NCI-H128 (cell line): ENCODE results near the gene MTMR10.
A peak's percentile ranks its signal among the peaks of the same experiment; 100 is the strongest.

Source experiments
- DNase-seq: peaks from one replicate; lab custom pipeline; 2025; ENCODE audit not compliant: unreplicated experiment; lab: John Stamatoyannopoulos, UW

MTMR10 gene

DNA sequence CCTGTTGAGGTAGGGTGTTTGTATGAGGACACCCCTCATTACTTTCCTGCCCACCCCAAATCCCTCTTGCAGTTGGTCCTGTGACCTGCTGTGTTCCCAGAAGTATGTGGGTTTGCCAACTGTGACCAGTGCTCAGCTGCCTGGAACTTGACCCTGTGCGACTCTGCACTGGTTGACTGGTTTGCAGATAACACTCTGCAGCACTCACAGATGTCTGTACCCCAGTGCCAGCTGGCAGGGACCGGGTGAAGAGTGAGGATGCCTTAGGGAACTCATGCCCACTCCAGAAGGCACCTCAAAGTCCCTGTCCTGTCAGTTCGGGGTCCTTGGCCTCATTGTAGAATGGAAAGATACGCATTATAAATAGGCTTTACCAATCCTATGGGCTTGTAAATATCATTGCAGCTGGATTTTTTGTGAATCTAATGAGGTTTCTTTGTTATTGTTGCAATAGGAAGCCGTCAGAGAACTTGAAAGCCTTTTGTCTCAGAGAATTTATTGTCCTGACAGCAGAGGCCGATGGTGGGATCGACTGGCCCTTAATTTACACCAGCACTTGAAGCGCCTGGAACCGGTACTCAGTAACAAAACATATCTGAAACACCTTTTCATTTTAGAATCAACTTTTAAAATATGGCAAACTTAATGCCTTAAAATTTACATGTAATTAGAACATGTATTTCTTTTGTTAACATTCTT, 69.5 kb downstream of the MTMR10 start:
- DNase-seq: no peak

DNA sequence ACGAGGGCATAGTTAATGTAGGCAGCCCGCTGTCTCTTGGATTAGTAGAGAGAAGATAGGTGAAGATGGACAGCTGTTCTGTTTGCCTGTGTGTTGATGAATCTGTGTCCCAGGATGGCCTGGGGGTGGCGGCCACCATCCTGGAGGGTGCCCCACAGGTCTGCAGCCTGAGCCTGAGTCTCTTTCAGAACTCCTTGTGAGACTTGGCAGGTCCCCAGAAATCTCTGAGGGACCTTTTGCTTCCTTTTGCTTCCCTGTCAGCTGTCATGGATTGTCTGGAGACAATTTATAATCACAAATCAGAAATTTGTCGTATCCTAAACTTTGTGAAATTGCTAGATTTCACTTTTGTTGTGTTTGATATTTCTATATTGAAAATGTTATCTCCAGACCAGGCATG, 70.3 kb downstream of the MTMR10 start:
- no peak for DNase-seq

DNA sequence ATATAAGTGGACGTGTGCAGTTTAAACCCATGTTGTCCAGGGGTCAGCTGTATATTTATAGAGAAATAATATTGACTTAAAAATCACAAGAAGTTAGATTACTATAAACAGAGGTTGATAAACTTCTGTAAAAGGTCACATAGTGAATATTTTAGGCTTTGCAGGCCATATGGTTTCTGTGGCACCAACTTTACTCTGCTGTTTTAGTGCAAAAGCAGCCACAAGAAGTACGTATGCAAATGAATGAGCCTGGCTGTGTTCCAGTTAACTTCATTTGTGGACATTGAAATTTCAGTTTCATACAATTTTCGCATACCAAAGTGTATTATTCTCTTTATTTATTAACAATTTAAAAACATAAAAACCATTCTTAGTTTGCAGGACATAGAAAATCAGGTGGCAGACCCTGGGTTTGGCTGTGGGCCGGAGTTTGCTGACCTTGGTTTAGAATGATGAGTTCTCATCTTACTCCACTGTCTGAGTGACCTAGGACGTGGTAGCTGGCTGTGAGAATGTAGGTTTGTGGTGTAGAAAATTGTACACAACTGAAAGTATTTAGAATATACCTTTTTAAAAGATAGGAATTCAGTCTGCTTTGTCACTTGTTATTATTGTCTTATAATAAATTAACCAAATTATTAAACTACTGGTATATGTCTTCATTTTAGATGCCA, 71.4 kb downstream of the MTMR10 start:
- no peak for DNase-seq

DNA sequence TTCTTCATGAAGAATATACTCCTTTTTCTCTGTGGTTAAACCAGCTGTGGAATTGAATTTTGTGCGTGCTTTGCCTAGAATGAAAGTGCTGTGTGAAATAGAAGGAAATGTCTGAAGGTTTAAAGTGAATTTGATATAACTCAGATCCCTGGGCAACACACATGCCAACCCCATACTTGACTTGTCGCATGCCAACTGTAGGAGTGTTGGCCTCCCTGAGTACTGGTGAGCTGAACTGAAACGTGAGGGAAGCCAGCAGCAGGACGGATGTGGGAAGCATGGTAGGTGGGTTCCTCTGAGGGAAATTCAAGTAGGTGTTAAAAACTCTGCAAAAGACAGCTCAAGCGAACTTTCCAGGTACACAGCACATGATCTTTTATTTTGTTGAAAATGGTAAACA, 73.1 kb downstream of the MTMR10 start:
- no peak for DNase-seq

DNA sequence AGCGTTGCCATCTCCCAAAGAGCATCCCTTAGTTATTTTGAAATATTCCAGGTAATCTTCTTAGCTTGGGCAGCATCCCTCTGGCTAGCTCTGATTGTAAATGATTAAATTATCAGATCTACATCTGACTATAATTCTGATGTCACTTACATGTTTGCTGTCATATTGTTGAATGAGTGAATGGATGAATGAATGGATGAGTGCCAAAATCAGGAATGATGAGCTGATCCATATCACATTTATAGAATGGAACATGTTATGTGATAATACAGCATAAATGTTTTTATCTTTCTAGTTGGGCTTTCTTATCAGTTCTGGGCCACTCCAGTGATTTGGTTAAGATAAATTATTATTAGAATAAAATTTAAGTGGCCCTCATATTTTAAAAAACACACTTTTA, 73.8 kb downstream of the MTMR10 start:
- DNase-seq: no peak

DNA sequence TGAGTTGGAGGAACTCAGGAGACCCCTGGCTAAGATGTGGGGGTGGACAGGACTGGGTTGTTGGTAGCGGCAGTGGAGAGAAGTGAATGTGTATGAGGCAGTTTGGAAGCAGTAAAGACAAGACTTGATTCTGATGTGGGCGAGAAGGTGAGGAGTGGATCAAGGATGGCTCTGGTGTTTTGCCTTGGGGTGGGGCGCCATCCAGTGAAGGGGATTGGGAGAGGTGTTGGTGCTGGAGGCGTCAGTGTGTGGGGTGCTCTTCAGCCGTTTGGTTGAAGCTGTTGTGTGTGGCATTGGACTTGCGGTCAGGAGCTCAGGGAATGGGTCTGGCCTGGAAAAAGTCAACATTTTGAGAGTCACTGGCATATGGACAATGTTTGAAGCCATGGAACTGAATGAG, 74.4 kb downstream of the MTMR10 start:
- no peak for DNase-seq

DNA sequence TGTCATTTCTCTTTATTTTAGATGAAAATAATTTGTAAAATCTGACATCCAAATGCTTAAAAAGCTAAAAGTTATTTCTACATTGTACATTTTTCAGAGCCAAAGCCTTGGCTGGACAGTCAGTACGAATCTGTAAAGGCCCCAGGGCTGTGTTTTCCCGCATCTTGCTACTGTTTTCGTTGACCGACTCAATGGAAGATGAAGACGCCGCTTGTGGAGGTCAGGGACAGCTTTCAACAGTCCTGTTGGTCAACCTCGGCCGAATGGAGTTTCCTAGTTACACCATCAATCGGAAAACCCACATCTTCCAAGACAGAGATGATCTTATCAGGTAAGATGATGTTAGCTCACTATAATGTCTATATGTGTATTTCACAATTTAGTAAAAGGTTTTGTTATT, 77.7 kb downstream of the MTMR10 start:
- no peak for DNase-seq

DNA sequence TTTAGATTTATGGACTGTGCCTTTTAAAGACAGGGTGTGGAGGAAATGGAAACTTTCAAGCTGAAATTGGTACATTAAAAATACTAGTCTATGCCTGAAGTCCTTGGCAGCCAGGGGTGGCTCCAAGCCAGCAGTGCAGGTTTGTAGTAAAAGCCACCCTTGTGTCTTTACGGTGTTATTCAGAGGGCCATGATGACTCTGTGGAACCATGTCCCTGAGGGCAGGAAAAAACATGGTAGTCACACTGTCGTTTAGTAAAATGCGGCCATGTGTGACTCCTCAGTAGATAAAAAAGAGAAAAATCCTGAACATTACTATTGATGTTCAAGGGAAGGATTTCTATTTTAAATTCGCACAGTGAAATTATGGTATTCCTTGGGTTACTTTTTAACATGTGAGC, 85.1 kb downstream of the MTMR10 start:
- no peak for DNase-seq

DNA sequence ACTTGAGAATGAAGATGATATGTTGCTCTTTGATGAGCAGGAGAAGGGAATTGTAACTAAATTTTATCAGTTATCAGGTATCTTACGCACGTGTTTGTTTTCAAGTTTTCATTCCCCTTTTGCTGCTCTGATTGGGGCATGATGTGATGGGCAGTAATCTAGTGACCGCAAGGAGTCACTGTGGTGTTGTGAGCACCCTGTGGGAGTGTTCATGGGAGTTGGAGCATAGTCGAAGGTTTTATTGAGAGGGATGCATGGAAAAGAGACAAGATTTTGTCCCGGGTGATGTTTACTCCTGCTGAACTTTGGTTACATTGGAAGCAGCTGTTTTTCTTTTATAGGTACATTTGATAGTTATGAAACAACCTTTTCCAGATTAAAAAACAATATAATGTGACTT, 85.6 kb downstream of the MTMR10 start:
- no peak for DNase-seq

DNA sequence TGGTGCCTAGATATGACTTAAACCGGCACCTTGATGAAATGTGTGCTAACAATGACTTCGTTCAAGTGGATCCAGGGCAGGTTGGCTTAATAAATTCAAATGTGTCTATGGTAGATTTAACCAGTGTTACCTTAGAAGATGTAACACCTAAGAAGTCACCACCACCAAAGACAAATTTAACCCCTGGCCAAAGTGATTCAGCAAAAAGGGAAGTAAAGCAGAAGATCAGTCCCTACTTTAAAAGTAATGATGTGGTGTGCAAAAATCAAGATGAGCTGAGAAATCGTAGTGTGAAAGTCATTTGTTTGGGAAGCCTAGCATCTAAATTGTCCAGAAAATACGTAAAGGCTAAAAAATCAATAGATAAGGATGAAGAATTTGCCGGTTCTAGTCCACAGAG, 86.6 kb downstream of the MTMR10 start:
- no peak for DNase-seq

DNA sequence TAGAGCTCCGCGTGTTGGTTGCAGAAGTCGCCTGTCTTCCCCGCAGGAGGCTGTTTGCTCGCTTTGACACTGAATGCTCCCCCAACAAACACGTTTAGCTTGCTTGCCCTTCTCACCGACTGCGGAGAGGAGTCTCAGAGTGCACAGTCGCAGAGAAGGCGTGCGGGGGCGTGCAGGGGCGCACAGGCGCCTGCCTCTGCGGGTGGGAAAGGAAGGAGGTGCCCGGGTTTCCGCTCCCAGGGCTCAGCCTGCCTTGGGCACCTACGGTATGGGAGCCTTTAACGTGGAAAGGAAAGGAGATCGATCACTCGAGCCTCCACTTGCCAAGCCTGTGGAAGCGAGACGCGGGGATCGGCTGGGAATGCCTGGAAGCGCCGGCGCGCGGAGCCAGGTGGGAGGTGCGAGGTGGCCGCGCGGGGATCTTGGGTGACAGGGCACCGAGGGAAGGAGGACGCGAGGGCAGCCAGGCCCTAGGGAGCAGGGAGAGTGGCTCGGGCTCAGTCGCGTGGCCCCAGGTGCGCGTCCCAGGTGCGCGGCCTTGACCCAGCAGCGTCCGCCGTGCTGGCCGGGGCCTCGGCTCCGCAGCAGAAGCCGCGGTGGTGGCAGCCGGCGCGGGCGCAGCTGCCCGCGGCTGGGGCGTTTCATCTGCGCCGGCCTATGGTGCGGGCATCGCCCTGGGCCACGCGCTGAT, 87.8 kb downstream of the MTMR10 start, which contains the start of gene FAN1:
Gene FAN1 (plus strand): TSS at position 419 of the 691 bp plus-strand sequence. CDS start 749 bp downstream, outside the sequence.
- peak; percentile 51 for DNase-seq

DNA sequence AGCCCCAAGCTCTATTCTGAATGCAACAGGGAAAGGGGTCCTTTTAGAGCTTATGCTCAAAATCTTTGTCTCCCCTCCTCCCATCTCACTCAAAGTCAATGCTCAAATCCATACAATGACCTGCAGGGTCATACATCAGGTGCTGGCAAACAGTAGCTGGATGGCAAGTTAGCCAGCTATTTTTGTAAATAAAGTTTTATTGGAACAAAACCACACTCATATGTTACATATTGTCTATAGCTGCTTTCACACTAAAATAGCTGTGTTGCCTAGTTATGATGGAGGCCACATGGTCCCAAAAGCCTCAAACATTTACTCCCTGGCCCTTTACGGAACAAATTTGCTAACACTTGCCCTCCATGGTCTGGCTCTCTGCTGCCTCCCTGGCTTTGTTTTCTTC, 89.5 kb downstream of the MTMR10 start:
- no peak for DNase-seq

DNA sequence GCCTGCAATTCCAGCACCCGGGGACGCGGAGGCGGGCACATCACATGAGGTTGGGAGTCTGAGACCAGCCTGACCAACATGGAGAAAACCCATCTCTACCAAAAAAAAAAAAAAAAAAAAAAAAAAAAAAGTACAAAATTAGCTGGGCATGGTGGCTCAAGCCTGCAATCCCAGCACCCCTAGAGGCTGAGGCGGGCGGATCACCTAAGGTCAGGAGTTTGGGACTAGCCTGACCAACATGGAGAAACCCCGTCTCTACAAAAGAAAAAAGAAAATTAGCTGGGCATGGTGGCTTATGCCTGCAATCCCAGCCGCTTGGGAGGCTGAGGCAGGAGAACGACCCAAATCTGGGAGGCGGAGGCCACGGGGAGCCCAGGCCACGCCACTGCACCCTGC, 95.2 kb downstream of the MTMR10 start:
- no peak for DNase-seq

DNA sequence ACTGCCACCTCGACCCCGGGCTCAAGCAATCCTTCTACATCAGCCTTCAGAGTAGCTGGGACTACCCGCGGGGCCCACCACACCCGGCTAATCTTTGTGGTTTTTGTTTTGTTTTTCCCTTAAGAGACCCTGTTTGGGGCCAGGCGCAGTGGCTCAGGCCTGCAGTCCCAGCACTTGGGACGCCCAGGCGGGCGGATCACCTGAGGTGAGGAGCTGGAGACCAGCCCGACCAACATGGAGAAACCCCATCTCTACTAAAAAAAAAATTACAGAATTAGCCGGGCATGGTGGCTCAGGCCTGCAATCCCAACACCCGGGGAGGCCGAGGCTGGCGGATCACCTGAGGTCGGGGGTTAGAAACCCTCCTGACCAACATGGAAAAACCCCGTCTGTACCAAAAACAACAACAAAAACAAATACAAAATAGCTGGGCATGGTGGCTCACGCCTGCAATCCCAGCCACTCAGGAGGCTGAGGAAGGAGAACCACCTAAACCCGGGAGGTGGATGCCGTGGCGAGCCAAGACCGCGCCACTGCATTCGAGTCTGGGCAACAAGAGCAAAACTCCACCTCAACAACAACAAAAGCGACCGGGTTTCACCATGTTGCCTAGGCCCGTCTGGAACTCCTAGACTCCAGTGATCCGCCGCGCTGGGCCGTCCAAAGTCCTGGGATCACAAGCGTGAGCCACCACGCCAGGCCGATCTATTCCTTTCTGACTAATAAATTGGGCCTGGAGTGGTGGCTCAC, 95.8 kb downstream of the MTMR10 start:
- DNase-seq: no peak

DNA sequence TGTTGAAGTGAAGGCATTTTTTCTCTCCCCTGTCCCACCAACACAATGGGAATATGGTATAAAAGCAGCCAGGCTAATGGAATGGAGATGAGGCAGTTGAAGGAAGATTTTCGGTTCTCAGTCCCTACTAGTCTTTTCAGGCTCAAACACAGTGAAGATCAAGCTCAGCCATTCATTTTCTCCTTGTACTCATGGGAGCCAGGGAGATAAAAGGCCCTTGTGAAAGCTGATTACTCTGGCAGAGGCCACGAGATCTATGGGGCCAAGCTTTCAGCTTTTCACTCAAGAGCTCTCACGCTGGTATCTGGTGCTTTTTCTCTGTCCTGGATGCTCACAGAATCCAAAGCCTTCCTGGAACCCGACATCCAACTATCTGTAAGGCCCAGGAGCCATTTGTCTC, 102.2 kb downstream of the MTMR10 start:
- DNase-seq: no peak
